WI38 (cell line): ENCODE measurements around the gene SPINT1.

Experiments
- H3K4me3 ChIP-seq: 2 replicates; pipeline ENCODE4 v1.5.1; 2011; ENCODE audit warnings: low read depth, mild to moderate bottlenecking, control low read depth, low read length
- TF ChIP-seq, protein P1 (sequence below): IDR thresholded peaks from 2 replicates; pipeline ENCODE4 v1.5.1; 2012; ENCODE audit warnings: low read depth, mild to moderate bottlenecking, control low read depth, low read length

Gene SPINT1

DNA sequence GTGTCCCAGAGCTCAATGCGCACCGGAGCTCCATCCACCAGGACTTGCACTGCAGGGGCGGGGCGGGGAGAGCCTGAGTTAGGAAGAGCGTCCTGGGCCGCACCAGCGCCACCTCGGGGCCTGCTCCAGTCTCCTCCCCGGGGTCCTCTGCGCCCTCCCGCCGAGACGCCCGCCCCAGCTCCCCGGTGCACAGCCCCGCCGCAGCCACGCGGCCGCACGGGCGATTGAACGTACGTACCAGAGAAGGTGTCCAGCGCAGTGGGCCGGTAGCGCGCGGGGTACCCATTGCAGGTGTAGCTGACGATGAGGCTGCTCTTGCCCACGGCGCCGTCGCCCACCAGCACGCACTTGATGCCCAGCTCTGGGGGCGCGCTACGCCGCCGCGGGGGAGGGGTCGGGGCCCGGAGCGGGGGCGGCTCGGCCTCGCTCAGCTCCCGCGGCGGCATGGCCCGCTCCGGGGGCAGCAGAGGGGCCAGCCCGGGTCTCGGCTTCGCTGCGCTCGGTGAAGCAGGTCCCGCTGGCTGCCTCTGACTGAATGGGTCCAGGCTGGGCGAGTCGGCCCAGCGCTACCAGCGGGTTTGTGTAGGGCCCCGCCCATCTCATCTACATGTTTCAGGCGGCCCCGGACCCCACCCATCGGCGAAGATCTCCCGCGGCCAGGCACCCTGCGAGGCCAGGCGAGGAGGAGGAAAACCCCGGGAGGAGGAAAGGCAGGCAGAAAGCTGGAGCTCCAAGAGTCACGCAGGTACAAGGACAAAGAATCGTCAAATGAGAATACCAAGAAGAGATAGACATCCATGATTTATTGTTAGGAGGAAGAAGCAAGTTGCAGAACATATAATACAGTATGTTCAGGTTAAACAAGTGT is 30.1 kb downstream of the SPINT1 start, which contains the start of gene RHOV:
Gene RHOV (minus strand): TSS at position 541 of the 868 bp plus-strand sequence. CDS start 95 bp downstream, at position 446.
- peak within 1 kb of the TSS; percentile 53 for H3K4me3 ChIP-seq
- TF ChIP-seq, protein P1, sequence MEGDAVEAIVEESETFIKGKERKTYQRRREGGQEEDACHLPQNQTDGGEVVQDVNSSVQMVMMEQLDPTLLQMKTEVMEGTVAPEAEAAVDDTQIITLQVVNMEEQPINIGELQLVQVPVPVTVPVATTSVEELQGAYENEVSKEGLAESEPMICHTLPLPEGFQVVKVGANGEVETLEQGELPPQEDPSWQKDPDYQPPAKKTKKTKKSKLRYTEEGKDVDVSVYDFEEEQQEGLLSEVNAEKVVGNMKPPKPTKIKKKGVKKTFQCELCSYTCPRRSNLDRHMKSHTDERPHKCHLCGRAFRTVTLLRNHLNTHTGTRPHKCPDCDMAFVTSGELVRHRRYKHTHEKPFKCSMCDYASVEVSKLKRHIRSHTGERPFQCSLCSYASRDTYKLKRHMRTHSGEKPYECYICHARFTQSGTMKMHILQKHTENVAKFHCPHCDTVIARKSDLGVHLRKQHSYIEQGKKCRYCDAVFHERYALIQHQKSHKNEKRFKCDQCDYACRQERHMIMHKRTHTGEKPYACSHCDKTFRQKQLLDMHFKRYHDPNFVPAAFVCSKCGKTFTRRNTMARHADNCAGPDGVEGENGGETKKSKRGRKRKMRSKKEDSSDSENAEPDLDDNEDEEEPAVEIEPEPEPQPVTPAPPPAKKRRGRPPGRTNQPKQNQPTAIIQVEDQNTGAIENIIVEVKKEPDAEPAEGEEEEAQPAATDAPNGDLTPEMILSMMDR = 0 out of 2 replicates have a peak, but pooled peaks have one; percentile 13

DNA sequence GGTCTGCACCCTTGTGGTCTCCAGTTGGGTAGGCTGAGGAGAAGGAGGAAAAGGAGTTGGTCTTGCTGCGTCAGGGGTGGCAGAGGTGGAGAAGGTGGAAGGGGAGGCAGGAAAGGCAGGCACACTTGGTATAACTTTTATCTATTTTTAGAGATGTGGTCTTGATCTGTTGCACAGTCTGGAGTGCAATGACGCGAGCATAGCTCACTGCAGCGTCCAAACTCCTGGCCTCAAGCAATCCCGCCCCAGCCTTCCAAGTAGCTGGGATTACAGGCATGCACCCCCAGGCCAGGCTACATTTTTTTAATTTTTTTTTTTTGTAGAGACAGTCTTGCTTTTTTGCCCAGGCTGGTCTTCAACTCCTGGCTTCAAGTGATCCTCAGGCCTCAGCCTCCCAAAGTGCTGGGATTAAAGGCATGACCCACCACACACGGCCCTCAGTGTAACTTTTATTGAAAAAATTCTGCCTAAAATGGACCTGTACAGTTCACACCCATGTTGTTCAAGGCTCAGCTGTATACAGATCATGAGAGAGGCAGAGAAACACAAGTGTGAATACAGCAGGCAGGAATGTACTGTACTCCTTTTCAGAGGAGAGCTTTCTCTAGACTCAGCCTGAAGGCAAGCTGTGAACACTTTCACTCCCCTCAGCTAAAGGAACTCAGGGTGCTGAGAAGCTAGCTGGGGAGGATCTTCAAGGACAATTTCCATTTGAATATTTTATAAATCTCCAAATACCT is 32.3 kb downstream of the SPINT1 start:
- no peak overlapping the region for H3K4me3 ChIP-seq
- TF ChIP-seq, protein P1 = no peak

DNA sequence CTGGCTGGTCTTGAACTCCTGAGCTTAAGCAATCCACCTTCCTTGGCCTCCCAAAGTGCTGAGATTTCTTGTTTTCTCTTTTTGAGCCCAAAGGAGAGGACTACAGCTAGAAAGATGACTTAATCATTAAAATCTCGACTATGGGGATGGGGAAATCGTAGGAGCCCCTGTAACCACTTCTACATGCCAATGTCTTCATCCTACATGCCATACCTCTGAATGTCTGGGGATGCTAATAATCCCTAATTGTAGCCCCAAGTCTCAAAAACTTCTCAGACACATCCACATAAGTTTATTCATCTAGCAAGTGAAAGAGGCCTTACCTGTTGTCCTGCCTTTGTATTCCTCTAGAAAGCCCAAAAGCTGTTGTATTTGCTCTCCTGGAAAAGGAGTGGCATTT is 33.8 kb downstream of the SPINT1 start:
- TF ChIP-seq, protein P1 = no peak
- H3K4me3 ChIP-seq = no peak overlapping the region

DNA sequence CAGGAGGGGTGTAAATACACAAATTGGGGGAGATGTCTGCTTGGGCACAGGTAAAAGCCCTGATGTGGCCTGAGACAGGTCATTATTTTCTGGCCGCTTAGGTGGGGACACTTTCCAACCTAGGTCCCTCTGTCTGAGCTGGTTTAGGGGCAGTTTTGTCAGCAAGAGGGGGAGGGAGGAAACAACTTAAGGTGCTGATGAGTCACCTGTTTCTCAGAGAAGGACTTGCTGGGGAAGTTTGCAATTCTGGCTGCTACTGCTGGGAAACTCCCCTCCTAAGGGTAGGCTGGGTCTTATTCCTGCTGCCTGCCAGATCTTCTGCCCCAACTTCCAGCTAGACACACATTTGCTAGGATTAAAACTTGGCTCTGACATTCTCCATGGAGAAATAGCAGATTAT is 34.9 kb downstream of the SPINT1 start:
- TF ChIP-seq, protein P1 = no peak
- H3K4me3 ChIP-seq = no peak overlapping the region

DNA sequence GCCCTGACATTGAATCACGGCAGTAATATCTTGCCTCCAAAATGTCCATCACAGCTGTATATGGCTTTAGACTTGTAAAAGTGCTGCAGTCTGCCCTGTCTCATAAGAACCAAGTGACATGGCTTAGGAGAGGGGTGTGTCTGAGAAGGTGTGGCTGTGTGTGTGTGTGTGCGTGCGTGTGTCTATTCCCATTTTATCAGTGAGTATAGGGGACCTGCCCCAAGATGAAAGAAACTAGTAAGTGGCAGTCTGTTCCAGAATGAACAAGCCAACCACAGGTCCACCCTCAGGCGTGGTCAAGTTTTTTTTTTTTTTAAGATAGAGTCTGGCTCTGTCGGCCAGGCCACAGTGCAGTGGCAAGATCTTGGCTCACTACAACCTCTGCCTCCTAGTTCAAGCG is 35.8 kb downstream of the SPINT1 start:
- TF ChIP-seq, protein P1 = no peak
- no peak overlapping the region for H3K4me3 ChIP-seq

DNA sequence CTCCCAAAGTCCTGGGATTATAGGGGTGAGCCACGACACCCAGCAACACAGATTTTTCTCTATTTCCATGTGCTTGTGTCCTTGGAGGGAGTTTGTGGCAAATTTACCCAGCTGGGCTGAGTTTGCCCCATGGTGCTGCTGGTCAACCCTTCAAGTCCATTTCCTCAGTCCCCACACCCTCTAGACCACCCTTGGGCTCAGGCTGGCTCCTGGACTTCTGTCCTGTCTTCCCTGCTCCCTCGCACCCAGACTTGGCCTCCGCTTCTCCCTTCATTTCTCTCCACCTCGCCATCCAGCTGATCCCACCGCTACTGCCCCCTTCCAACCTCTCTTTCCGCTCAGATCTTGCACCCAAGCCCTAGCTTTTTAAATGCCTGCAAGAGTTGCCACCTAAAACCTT is 37.5 kb downstream of the SPINT1 start:
- H3K4me3 ChIP-seq = no peak overlapping the region
- TF ChIP-seq, protein P1 = no peak

DNA sequence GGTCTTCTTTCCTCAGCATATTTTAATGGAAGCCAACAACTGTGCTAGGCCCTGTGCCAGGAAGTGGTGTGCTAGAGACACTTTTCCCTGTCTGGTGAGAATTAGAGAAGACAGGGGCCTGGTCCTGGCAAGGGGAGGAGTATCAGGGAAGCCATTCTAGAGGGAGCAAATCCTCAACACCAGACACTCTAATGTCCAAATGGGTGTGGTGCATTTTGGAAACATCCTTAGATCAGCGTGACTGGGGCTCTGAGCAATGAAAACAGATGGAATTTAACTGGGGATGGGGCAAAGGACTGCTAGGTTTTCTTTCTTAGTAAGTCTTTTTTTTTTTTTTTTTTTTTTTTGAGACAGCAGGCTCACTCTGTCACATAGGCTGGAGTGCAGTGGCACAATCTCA is 42.7 kb downstream of the SPINT1 start:
- H3K4me3 ChIP-seq = no peak overlapping the region
- TF ChIP-seq, protein P1 = no peak
